Glomerular visceral epithelial cell (primary cell): ENCODE data around the gene NCAPG2.
"Not testable (repeated sequence)": the region's sequence is repeated elsewhere in the genome, so short reads cannot be mapped to it uniquely, and the experiment has no call there.

ENCODE experiments used
- DNase-seq: peaks from one replicate; pipeline ENCODE4 v3.0.0-alpha.2; 2016; ENCODE audit errors: extremely low spot score

Gene NCAPG2

DNA sequence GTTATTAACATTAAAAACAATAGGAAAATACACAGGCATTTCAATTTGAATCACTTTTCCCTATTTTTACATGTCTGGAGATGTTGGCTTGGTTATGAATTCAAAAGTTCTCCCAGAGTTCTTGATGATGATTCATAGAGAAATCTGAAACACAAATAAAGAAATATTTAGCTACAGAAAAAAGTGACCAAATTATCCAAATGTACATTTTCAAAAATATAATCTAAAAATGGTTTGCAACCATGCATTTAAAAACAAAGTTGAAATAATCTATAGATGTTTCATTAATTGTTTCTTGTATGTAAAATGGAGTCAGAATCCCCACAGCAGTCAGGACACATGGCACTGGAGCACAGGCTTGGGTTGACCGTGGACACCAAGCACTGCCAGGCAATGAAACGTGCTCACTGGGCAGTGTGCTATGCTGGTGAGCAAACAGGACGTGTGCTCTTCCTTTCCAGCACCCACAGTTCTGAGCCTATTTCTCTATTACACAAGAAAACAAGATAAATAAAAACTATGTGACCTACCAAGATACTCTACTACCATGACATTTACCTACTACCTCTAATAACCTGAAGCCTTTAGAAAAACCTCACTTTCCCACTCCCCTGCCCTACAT, 72.9 kb downstream of the NCAPG2 start:
- DNase-seq = no peak

DNA sequence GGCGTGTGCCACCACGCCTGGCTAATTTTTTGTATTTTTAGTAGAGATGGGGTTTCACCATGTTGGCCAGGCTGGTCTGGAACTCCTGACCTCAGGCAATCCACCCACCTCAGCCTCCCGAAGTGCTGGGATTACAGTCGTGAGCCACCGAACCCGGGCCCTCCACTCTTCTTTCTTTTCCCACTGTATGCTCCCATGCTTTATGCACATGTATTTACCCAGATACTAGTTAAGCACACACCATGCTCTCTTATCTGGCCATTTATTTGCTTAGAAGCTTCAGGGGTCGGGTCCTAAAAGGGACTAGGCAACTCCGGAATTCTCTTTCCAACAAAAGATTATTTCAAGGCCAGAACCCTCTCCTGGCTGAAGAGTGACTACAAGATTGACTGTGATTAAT, 78.3 kb downstream of the NCAPG2 start:
- not testable (repeated sequence) for DNase-seq

DNA sequence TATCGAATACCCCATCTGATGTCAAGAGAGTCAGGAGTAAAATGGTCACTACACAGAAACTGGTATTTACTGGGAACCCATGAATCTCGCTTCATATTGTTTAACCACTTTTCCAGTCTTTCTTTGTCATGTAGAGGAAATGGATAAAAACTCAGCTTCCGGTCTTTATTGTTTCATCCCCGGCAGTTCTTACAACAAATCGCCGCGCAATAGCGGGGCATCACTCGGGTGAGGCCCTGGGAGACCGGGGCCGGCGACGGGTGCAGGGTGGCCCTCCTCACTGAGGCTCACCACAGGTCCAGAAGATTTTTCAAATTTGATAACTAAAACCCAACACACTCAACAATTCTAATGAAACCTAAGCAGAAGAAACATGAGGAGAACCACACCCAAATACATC, 81.4 kb downstream of the NCAPG2 start:
- DNase-seq = no peak

DNA sequence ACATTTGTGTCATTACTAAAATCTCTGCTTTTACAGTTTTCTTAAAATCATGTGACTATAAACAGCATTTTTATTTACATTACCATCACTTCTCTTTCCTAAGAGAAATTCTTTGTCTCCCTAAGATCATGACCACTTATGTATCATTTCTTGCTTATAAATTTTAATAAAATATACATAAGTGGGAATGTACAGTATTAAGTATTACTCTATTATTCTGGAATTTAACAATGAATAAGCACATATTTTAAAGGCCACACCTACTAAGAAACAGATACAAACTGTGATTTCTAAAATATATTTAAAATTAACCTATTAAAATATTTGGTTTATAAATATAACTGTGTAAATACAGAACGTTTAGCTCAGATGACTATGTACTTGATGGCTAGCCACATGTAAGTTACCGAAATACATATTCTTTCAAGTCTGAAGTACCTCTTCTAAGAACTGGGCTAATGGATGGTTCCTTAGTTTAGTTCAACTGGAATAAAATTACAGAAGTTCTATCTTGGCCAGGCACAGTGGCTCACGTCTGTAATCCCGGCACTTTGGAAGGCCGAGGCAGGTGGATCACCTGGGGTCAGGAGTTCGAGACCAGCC, 83.7 kb downstream of the NCAPG2 start:
- no peak for DNase-seq

DNA sequence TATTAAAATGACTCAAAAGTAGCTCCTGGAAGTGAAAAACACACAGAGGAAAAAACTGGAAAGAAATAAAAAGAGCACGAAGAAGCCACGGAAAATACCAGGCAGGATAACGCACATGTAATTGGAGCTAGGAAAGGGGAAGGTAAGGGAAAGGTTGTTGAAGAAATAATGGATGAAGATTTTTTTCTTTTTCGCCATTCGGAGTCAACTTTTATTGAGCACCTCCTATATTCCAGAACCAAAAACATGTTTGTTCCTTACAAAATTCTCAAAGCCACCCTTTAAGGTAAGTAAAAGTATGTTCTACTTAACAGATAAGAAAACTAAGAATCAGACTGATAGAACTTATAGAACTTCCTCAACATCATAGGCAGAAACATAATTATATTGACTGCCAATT, 84.2 kb downstream of the NCAPG2 start:
- DNase-seq = no peak

DNA sequence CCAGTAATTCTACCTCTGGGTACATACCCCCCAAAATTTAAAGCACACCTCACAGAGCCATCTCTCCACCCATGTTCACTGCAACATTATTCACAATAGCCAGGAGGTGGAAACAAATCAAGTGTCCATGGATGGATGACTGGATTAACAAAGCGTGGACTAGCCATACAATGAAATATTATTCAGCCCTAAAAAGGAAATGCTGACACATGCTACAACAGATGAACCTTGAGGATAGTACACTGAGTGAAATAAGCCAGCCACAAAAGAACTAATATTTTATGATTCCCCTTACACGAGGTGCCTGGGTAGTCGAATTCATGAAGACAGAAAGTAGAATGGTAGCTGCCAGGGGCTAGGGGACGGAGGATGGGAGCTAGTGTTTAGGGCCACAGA, 85.9 kb downstream of the NCAPG2 start:
- DNase-seq = no peak

DNA sequence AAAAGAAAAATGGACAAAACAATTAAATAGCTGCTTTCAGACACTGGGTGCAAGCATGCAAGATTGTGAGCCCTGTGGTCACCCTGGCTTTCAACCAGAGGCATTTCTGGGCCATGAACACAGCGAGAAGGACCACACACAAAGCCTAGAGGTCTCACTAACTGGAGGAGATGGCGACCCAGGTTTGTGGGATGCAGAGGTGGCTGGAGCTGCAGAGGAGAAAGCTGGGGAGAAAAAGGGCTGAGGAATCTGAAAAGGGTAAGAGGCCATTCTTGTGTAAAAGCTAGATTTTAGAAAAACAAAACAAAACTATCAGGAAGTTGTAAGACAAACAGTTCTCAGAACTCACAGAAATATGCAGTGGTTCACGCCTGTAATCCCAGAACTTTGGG, 86.9 kb downstream of the NCAPG2 start:
- peak; percentile 11 for DNase-seq

DNA sequence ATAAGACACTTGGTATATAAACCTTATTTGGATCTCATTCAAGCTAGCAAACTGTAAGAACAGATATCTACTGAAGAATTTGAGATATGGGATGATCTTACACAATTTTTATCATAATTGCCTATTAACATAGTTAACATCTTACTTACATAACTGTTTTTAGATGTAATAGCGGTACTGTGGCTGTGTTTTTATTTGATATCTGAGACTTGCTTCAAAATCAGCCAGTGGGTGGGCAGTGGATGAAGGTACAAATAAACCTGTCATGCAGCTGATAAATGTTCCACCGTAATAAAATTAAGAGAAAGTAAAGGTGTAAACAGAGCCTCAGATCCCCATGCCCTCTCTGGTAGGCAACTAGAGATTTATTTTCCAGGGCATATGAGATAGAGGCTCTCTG, 88.6 kb downstream of the NCAPG2 start:
- DNase-seq = no peak

DNA sequence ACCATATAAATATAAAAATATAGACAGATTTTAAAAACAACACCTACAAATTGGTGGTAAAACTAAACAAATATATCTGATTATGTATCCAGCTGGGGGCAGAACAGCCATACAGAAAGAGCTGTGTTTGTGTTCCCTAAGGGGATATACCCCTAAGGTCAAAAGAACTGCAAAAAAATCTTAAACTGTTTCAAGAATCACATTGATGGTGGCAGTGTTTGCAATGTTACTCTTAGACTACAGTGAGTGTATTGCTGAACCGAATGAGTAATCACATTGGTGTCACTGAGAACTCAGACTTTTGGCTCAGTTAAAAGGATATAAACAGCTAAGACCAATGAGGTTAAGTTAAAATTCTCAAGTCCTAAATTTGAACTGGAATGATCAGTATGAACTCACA, 89.9 kb downstream of the NCAPG2 start:
- no peak for DNase-seq

DNA sequence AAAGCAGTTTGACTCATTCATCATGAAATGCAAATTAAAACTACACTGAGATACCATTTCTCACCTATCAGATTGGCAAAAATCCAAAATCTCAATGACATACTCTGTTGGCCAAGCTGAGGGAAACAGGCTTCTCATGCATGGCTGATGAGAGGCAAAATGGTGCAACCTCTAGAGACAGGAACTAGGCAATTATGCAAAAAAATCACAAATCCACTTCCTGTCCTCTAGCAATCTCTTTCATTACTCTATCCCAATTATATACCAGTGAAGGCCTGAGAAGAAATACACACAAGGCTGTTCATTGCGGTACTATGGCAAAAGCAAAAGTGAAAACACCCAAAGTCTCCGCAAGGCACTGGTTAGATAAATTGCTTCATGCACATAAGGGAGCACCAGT, 91.1 kb downstream of the NCAPG2 start:
- no peak for DNase-seq

DNA sequence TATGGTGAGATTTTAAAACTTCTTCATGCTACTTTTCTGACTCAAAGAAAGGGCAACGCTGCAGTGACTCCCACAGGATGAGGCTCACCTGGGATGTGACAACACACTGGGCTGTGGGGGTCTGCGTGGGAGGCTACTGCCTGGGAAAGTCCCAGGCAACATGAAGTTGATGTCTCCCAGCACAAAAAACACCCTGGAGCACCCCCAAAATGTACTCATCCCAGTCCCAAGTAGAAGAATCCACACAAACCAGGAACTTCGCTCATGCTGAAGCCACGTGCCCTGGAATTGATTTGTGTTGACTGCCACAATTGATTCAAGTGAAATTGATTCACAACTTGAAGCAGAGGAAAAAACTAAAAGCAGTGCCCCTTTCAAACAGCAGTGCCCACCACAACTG, 92.1 kb downstream of the NCAPG2 start:
- no peak for DNase-seq

DNA sequence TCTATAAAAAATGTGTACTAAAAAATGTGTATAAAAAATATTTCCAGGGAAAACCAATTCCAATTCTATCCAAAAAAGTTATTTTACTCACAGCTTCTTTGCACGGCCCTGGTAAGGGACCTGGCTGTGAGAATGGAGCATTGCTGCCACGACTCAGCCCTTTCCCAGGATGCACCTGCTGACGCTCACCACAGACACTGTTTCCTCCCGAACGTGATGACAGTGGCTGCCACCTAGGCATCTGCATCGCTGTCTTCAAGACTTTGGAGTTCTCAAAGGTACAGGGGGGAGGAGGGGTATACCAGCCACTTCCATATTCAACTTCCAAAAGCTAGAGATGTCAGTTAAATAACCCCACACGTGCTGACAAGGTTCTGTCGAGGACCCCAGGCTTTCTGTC, 93.1 kb downstream of the NCAPG2 start:
- DNase-seq = no peak

DNA sequence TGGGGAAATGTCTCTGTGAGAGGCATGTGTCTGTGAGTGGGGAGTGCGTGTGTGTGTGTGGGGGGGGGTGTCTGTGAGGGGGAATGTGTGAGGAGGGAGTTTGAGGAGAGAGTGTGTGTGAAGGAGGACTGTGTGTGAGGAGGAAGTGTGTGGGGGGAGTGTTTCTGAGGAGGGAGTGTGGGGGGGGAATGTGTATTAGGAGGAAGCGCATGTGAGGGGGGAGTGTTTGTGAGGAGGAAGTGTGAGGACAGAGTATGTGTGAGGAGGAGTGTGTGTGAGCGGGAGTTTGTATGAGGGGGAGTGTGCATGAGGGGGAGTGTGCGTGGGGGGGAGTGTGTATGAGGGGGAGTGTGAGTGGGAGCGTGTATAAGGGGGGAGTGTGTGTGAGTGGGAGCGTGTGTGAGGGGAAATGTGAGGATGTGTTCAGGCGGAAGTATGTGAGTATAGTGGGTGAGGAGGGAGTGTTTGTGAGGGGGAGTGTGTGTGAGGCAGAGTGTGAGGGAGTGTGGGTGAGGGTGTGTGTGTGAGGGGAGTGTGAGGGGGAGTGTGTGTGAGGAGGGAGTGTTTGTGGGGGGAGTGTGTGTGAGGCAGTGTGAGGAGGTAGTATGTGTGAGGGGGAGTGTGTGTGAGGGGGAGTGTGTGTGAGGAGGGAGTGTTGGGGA, 95.2 kb downstream of the NCAPG2 start:
- DNase-seq = no peak

DNA sequence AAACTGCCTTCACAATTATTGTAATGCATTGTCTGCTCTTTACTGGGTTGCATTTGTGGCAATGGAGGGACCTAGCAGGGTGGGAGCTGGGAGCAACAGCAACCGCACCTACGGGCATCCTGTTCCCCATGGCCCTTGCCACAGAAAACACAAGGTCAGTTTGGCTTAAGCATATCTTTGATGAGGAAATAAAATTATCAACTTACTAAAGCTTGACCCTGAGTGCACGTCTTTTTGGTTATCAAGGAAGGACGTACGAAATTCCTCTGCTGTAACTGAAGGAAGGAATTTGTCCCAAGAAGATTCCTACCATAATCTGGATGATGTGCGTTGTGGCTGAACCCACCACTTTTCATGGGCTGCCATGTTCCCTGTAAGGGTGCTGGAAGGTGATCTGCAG, 97.0 kb downstream of the NCAPG2 start:
- no peak for DNase-seq

DNA sequence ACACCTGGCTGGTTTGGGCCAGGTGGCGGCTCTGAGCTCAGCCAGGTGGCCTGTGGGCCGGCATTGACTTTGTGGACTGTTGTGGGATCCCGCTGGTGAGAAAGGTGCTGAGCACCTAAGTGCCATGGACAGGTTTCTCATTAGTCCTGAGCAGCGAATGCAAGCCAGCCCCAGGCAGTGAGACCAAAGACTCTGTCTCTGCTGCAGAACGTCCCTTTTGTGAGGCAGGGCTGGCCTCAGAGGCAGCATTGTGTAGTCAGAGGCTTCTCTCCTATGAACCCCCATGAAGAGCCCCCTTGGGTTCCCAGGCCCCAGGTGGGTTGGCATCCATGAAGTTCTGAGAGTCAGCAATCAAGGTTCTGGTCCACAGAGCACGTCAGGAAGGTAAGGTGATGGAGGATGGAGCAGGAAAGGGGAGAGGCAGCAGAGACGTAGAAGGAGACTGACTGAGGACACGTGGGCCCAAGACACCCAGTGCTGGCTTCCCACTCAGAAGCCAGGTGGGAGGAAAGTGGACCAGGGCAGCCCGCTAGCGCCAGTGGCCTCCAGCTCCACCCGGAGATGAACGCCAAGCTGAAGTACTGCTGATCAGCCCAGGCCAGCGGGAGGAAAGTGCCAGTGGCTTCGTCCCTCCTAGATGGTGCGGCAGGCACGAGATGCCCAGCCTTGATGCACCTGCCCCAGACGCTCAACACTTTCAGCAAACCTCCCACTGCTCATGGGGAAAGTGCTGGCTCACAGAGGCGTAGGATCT, 97.8 kb downstream of the NCAPG2 start:
- no peak for DNase-seq

DNA sequence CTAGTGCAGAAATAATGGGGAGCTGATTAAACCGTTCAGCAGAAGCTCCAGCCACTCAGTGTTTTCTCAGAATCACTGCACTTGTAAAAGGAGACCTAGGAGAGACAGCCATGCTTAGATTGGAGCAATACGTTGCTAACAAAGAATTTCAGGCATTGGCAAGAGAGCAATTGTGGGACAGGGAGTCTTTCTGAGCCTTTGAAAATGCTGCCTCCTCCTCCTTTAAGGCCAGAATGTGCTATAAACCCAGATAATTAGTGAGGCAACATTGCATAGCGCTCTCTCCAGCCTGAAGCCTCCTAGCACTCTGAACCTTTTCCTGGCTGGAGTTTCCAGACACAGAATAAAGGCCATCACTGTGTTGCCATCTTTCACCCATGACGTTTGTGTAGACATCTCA, 98.5 kb downstream of the NCAPG2 start:
- DNase-seq = no peak

DNA sequence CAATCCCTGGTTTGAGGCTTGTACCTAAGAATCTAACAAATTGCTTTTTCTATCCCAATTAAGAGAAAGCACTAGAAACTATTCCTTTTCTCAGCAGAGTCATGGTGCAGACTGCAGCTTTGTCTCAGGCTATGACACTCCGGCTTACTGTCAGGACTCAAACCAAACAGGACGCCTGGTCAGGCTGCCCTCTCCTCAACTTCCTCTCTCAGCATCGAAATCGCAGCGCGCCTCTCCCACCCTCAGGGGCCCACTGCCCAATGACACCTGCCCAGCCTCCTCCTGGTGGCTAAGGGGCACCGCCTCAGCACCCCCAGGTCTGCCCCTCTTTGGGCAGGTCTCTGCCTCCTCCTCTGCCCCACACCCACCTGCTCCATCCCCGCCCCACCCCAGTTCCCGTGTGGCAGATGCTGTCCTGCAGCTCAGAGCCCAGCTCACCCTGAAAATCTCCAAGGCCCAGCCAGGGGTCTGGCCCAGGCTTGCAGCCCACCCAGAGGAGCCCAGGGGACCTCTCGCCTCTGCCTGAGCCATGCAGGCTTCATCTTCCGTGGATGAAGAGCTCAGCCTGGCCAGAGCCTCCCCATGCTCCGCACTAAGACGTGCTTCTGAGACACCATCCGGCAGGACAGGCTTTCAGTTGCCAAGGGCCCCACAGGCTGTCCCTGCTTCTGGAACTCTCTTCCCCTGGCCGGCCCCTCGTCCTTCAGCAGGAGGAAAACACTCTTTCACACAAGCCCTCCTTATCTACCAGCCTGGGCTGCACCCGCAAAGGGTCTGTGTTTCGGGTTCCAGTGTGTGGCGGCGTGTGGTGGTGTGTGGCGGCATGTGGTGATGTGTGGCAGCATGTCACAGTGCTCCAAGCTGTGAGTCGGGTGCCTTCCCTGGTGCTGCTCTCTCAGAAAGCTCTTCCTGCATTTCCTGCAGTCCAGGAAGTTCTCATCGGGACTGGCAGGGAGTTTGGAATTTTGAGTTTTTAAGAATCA, 100.5 kb downstream of the NCAPG2 start:
- DNase-seq = no peak

DNA sequence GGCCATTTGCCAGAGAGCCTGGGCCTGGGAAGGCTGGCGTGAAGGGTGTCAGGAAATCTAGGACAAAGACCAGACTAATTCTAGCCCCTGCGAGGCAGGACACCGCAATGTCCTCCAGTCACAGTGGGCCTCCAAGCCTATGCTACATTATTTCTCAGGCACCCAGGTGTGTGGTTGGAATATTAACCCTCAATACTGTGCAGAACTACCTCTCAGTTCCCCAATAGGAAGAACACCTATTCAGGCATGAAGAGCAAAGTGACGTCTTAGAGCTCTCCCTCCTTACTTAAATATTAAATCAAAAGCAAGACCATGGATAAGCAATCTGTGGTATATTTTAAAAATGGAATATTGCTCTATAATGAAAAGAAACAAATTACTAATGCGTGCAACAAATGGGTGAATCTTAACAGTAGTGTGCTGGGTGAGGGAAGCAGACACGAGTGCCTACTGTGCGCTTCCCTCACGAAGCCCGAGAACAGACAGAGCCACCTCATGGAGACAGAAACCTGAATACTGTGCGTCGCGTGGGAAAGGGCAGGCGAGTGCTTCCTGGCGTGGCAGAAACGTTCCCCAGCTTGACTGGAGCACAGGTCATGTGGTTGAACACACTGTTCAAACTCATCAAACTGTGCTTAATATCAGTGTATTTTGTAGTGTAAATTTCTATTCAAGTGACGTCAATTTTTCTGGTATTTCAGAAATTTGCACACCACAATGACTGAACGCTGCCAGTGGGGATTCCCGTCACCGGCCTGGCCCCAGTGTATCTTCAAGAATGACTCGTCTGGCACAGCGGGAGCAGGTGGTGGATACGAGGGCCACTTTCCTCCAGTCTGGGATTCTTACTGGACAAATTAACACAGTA, 101.5 kb downstream of the NCAPG2 start:
- DNase-seq = peak; percentile 63

DNA sequence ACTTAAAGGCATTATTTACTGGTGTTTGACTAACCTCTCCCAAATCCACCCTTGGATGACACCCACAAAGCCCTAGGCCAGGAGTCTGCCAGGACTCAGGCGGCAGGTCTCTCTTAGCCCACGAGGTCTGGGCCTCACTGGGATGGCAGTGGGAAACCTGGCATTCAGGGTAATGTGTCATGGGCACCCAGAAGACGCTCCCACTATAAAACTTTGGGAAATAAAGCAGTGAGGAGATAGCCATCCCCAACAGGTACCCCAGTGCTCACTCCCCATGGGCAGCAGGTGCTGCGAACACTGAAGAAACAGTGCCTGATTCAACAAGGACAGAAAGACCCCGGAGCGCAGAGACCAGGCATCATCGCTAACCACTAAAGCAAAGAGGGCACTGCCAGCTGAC, 102.6 kb downstream of the NCAPG2 start:
- DNase-seq = no peak

DNA sequence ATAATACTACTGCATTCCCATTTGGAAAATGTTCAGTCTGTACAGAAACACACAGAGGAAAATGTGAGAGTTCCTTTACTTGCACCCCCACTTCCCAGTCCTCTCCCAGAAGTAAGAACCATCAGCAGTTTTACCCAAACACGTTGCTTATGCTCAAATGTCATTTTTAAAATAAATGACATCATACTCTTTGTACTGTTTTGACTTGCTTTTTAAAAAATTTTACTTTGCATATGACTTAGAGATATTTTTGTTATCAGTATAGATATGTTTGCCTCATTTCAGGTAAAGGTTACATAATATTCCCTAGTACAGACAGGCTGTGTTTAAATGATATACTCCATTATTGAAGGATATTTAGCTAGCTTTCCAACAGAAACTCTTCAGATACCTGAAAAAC, 103.5 kb downstream of the NCAPG2 start:
- DNase-seq = no peak

DNA sequence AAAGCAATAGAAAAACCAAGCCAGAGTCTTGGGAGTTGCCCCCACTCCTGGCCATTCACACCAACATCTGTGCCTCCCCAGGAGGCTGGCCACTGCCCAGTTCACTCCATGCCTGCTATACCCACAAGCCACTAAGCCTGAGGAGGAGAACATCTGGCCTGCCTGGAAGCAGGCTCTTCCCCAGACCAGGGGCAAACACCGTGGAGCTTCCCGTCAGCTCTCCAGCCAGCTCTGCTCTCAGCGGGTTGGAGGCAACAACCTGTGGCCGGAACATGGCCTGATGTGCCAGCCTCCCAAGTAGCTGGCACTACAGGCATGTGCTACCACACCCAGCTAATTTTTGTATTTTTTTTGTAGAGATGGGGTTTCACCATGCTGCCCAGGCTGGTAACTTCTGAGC, 107.9 kb downstream of the NCAPG2 start:
- DNase-seq = no peak
